Heart right ventricle (tissue), 16 donors: Measurements from ENCODE around the gene PIGC. TPM values are rescaled to one million over a fixed set of nuclear protein-coding genes. Genes with fewer than 3 reads are reported as not detected.

Experiments
- ATAC-seq, 8 donors: fragments of 200-7000 bp; cut with Tn5 transposase; one replicate each; pipeline ENCODE4 v1.9.1; 2020; ENCODE audit warnings: mild to moderate bottlenecking in 8 of 8, moderate library complexity in 8 of 8, moderate number of reproducible peaks in 1 of 8
- DNase-seq, 2 donors: peaks; one replicate each; pipeline ENCODE4 v3.0.0-alpha.2; 2020
- H3K27ac ChIP-seq, 10 donors: fragments of 200-600 bp; sonication (generic) in 2 of 10; one replicate each; pipeline versions ENCODE4 v1.5.0 to v1.8.0; 2020 to 2022; ENCODE audit warnings: mild to moderate bottlenecking in 3 of 10
- H3K27me3 ChIP-seq, 7 donors: fragments of 200-600 bp; one replicate each; pipeline ENCODE4 v1.8.0; 2021 to 2022; ENCODE audit warnings: mild to moderate bottlenecking in 2 of 7
- H3K36me3 ChIP-seq, 9 donors: fragments of 200-600 bp; sonication (generic) in 1 of 9; one replicate each; pipeline versions ENCODE4 v1.5.0 to v1.8.0; 2020 to 2022; ENCODE audit warnings: mild to moderate bottlenecking in 2 of 9
- H3K4me1 ChIP-seq, 9 donors: fragments of 200-600 bp; sonication (generic) in 1 of 9; one replicate each; pipeline versions ENCODE4 v1.5.0 to v1.8.0; 2020 to 2022; ENCODE audit warnings: mild to moderate bottlenecking in 4 of 9
- H3K4me3 ChIP-seq, 10 donors: fragments of 200-600 bp; sonication (generic) in 2 of 10; one replicate each; pipeline versions ENCODE4 v1.5.0 to v1.8.0; 2020 to 2022; ENCODE audit warnings: mild to moderate bottlenecking in 7 of 10, moderate library complexity in 2 of 10
- H3K9me3 ChIP-seq, 11 donors: fragments of 200-600 bp in 10 of 11; sonication (generic) in 2 of 11; one replicate each; pipeline versions ENCODE4 v1.5.0 to v1.8.0; 2013 to 2022; ENCODE audit warnings: mild to moderate bottlenecking in 2 of 11, control low read depth in 1 of 11, moderate library complexity in 1 of 11
- CTCF ChIP-seq, 9 donors: fragments of 200-600 bp; sonication (generic) in 2 of 9; IDR thresholded peaks; one replicate each; pipeline versions ENCODE4 v1.5.0 to v1.8.0; 2021 to 2022; ENCODE audit warnings: antibody characterized with exemption in 9 of 9, mild to moderate bottlenecking in 5 of 9, moderate library complexity in 1 of 9
- WGBS, 2 donors: extraction: QIAGEN DNeasy Blood & Tissue Kit; methylation state at CpG; one replicate each; pipeline ENCODE4 v1.1.7; 2013; ENCODE audit warnings: inconsistent platforms in 1 of 2; 5-methylcytosine and 5-hydroxymethylcytosine counted together
- intact Hi-C, 10 donors: fragments of 100-400 bp; cut with DNase I; formaldehyde crosslinking; loops; one replicate each; pipeline versions ENCODE4 v1.11.1 to v1.14.2; 2022
- polyA plus RNA-seq, 2 donors: library from polyadenylated mRNA; stranded (reverse); fragments of 200-250 nt; gene quantifications; one replicate each; pipeline ENCODE4 v1.2.3, GENCODE V29; 2013
- total RNA-seq, 10 donors: library from RNA; stranded (reverse); fragmentation: NEBNext Ultra II Directional in 3 of 10; extraction: Animal tissue kit (Norgen Biotek cat#: 25700) in 3 of 10; gene quantifications; one replicate each; pipeline versions ENCODE4 v1.2.1 to v1.2.4, GENCODE V29; 2021 to 2023
- donor health status: Arrhythmogenic right ventricular cardiomyopathy.
- donor health status: ischemic (EF 13 %, LVEDD 7.1; RV severe dilation, severe dysfunction).
- donor health status: healthy with polysubstance abuse.
- donor health status: DM: no; HTN: yes; CAD: no.
- donor health status: DM: no; HTN: no; CAD: no.
- donor health status: ischemic (EF 25% LVEDD 6.9; RV normal size, moderate dysfunction).
- donor health status: ischemic (EF 25% LVEDD 5.7; RV mildly dilated, moderate dysfunction).
- donor health status: healthy.
- donor health status: DM: yes; HTN: yes; CAD: no.
- donor health status: Ischemic cardiomyopathy.
- donor health status: ischemic (EF 35%, LVEDD 5.7; RV mildly dilated, moderate dysfunction).
- donor health status: nonischemic (EF 11% LVEDD 7.7; RV severe dilation, severe dysfunction).
- donor health status: DM: yes; HTN: yes; CAD: no.
- donor health status: PGD.
- donor health status: ischemic (EF 29% LVEDD 5.4; RV normal size, mild dysfunction).
- donor health status: nonischemic (EF 23%, LVEDD 6.1; RV moderate dilation, normal function).

PIGC gene
- total and polyA plus RNA-seq, 12 donors = 9.3 to 21.2 (median 13.9) TPM

- 91 to 98% methylated on average over 1 of the region's 1 CpG for WGBS, 2 donors
- intact Hi-C loops = loop anchor here in 2 of 10 donors (10.0 kb wide), 2 partner anchors 326 to 626 kb away; no protein-coding TSS in a partner anchor
These were observed 23.5 kb downstream of the PIGC start, which contains the start of gene C1orf105 for GRCh38 chr1:172420385-172420784. TSS of gene C1orf105 (plus strand) at chr1:172420685. CDS start at chr1:172420886, 201 bp downstream.

GRCh38 chr1:172417557-172417956 is 26.3 kb downstream of the PIGC start:
- ATAC-seq = no peak
- no peak for TF ChIP-seq CTCF (IDR thresholded peaks at IDR 0.05)
- intact Hi-C loops = no loop called here

More at GRCh38 chr1:172420385-172420784, 23.5 kb downstream of the PIGC start, which contains the start of gene C1orf105:
- ATAC-seq = no peak
- no peak for DNase-seq
- Histone ChIP-seq H3K4me3 (no peak within 1 kb of the TSS), H3K27ac (no peak within 1 kb of the TSS), H3K27me3 (no peaks in the 10 kb centered on the region), H3K9me3 (no peaks in the 10 kb centered on the region), H3K36me3 (no peaks in the 10 kb centered on the region), H3K4me1 (peaks cover 0 to 10% (median 5%) of the 10 kb centered on the region in 9 donors)
- TF ChIP-seq CTCF (IDR thresholded peaks at IDR 0.05) = no peak

GRCh38 chr1:172416496-172417035 is 27.3 kb downstream of the PIGC start:
- DNase-seq = no peak
- Histone ChIP-seq H3K4me3 (no peak overlapping the region), H3K27ac (no peak overlapping the region), H3K27me3 (no peaks in the 10 kb centered on the region), H3K36me3 (no peaks in the 10 kb centered on the region), H3K9me3 (no peaks in the 10 kb centered on the region), H3K4me1 (peaks cover 0 to 4% (median 0%) of the 10 kb centered on the region in 9 donors)
- WGBS, 2 donors = 82 to 84% methylated on average over 4 of the region's 4 CpGs
- no peak for ATAC-seq
- intact Hi-C loops = no loop called here
- TF ChIP-seq CTCF (IDR thresholded peaks at IDR 0.05) = no peak

More at GRCh38 chr1:172417557-172417956, 26.3 kb downstream of the PIGC start:
- 98 to 100% methylated on average over 1 of the region's 1 CpG for WGBS, 2 donors
- Histone ChIP-seq H3K36me3 (no peaks in the 10 kb centered on the region), H3K27ac (no peak overlapping the region), H3K4me1 (peaks cover 0 to 9% (median 5%) of the 10 kb centered on the region in 9 donors), H3K9me3 (no peaks in the 10 kb centered on the region), H3K4me3 (no peak overlapping the region), H3K27me3 (no peaks in the 10 kb centered on the region)
- no peak for DNase-seq

GRCh38 chr1:172414331-172414730 is 29.5 kb downstream of the PIGC start:
- no peaks in the 10 kb centered on the region for H3K27me3 ChIP-seq
- H3K4me1 ChIP-seq = no peaks in the 10 kb centered on the region
- H3K27ac ChIP-seq = no peak overlapping the region
- intact Hi-C loops = no loop called here
- DNase-seq = no peak
- no peak for TF ChIP-seq CTCF (IDR thresholded peaks at IDR 0.05)
- no peak for ATAC-seq
- H3K36me3 ChIP-seq = no peaks in the 10 kb centered on the region
- no peak overlapping the region for H3K4me3 ChIP-seq
- no peaks in the 10 kb centered on the region for H3K9me3 ChIP-seq
